Activated naive CD4-positive, alpha-beta T cell treated with anti-CD3 and anti-CD28 coated beads, Interleukin-2, amount 50 U/mL, for 24 hours (primary cell): Measurements from ENCODE around the gene SSX4B.
"Not testable (repeated sequence)": the region's sequence is repeated elsewhere in the genome, so short reads cannot be mapped to it uniquely, and the experiment has no call there.

Source experiments
- H3K27ac Mint-ChIP-seq: one replicate; pipeline ENCODE4 v1.8.0; 2021; ENCODE audit warnings: mild to moderate bottlenecking, mixed read lengths
- H3K27me3 Mint-ChIP-seq: one replicate; pipeline ENCODE4 v1.8.0; 2021; ENCODE audit warnings: mixed read lengths
- H3K36me3 Mint-ChIP-seq: one replicate; pipeline ENCODE4 v1.8.0; 2021; ENCODE audit warnings: mixed read lengths
- H3K4me1 Mint-ChIP-seq: one replicate; pipeline ENCODE4 v1.8.0; 2021; ENCODE audit warnings: mixed read lengths
- H3K4me3 Mint-ChIP-seq: one replicate; pipeline ENCODE4 v1.8.0; 2021; ENCODE audit warnings: mild to moderate bottlenecking, mixed read lengths
- H3K9me3 Mint-ChIP-seq: one replicate; pipeline ENCODE4 v1.8.0; 2021; ENCODE audit warnings: mixed read lengths

The SSX4B gene

GRCh38 chrX:48367717-48368408 lies 43.9 kb downstream of the SSX4B start:
- not testable (repeated sequence) for H3K36me3 Mint-ChIP-seq, H3K9me3 Mint-ChIP-seq, H3K4me3 Mint-ChIP-seq, H3K27me3 Mint-ChIP-seq, H3K4me1 Mint-ChIP-seq, H3K27ac Mint-ChIP-seq

- H3K4me1 Mint-ChIP-seq, H3K27me3 Mint-ChIP-seq, H3K4me3 Mint-ChIP-seq: not testable (repeated sequence)
Measured at GRCh38 chrX:48359281-48359680, 52.5 kb downstream of the SSX4B start.

GRCh38 chrX:48357681-48358080 lies 54.1 kb downstream of the SSX4B start:
- no peak overlapping the region for H3K27ac Mint-ChIP-seq
- H3K4me1 Mint-ChIP-seq: no peaks in the 10 kb centered on the region
- H3K4me3 Mint-ChIP-seq: no peak overlapping the region
- no peaks in the 10 kb centered on the region for H3K36me3 Mint-ChIP-seq
- no peaks in the 10 kb centered on the region for H3K9me3 Mint-ChIP-seq
- H3K27me3 Mint-ChIP-seq: no peaks in the 10 kb centered on the region

More at GRCh38 chrX:48359281-48359680, 52.5 kb downstream of the SSX4B start:
- not testable (repeated sequence) for H3K9me3 Mint-ChIP-seq, H3K36me3 Mint-ChIP-seq, H3K27ac Mint-ChIP-seq

GRCh38 chrX:48356315-48357094 lies 55.3 kb downstream of the SSX4B start, which contains the start of gene SSX3:
Gene SSX3 (minus strand): TSS chrX:48356703. CDS start chrX:48355249, 1,454 bp downstream.
- not testable (repeated sequence) for H3K36me3 Mint-ChIP-seq, H3K27ac Mint-ChIP-seq, H3K4me3 Mint-ChIP-seq, H3K4me1 Mint-ChIP-seq, H3K9me3 Mint-ChIP-seq, H3K27me3 Mint-ChIP-seq
